Measurements from ENCODE around the gene CPNE7.

DNA sequence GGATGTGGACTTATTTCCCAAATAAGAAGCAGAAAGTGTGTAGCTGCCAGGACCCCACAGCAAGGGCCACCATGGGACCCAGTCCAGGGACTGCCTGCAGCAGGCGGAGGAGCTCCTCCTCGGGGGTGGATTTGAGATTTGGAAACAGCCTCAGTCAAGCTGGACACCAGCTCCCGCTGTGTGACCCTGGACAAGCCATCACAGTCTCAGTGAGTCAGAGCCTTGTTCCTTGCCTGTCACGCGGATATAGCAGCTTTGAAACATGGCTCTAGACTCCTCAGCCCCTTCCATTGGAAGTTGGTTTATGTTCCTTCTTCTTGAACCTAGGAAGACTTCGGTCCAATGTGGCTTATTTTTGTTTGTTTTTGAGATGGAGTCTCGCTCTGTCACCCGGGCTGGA is 25.4 kb downstream of the CPNE7 start:
- TF ChIP-seq, protein P1, sequence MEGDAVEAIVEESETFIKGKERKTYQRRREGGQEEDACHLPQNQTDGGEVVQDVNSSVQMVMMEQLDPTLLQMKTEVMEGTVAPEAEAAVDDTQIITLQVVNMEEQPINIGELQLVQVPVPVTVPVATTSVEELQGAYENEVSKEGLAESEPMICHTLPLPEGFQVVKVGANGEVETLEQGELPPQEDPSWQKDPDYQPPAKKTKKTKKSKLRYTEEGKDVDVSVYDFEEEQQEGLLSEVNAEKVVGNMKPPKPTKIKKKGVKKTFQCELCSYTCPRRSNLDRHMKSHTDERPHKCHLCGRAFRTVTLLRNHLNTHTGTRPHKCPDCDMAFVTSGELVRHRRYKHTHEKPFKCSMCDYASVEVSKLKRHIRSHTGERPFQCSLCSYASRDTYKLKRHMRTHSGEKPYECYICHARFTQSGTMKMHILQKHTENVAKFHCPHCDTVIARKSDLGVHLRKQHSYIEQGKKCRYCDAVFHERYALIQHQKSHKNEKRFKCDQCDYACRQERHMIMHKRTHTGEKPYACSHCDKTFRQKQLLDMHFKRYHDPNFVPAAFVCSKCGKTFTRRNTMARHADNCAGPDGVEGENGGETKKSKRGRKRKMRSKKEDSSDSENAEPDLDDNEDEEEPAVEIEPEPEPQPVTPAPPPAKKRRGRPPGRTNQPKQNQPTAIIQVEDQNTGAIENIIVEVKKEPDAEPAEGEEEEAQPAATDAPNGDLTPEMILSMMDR (IDR thresholded peaks at IDR 0.05; ENCODE audit: insufficient read depth, low read length), result no peak
- TF ChIP-seq POLR2AphosphoS5 (IDR thresholded peaks at IDR 0.05; ENCODE audit: low read depth) (no peak), GABPA (IDR thresholded peaks at IDR 0.05; ENCODE audit: low read depth) (no peak), SPI1 (IDR thresholded peaks at IDR 0.05; ENCODE audit: borderline replicate concordance, low read depth) (no peak)
- TF ChIP-seq, protein P2, sequence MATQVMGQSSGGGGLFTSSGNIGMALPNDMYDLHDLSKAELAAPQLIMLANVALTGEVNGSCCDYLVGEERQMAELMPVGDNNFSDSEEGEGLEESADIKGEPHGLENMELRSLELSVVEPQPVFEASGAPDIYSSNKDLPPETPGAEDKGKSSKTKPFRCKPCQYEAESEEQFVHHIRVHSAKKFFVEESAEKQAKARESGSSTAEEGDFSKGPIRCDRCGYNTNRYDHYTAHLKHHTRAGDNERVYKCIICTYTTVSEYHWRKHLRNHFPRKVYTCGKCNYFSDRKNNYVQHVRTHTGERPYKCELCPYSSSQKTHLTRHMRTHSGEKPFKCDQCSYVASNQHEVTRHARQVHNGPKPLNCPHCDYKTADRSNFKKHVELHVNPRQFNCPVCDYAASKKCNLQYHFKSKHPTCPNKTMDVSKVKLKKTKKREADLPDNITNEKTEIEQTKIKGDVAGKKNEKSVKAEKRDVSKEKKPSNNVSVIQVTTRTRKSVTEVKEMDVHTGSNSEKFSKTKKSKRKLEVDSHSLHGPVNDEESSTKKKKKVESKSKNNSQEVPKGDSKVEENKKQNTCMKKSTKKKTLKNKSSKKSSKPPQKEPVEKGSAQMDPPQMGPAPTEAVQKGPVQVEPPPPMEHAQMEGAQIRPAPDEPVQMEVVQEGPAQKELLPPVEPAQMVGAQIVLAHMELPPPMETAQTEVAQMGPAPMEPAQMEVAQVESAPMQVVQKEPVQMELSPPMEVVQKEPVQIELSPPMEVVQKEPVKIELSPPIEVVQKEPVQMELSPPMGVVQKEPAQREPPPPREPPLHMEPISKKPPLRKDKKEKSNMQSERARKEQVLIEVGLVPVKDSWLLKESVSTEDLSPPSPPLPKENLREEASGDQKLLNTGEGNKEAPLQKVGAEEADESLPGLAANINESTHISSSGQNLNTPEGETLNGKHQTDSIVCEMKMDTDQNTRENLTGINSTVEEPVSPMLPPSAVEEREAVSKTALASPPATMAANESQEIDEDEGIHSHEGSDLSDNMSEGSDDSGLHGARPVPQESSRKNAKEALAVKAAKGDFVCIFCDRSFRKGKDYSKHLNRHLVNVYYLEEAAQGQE (IDR thresholded peaks at IDR 0.05; ENCODE audit: insufficient replicate concordance, low read depth), result no peak
